GM12801 (cell line): ENCODE results near the gene MBD5.

Source experiments
- TF ChIP-seq, protein P1 (sequence below): IDR thresholded peaks from one replicate; pipeline ENCODE4 v1.5.1; 2011; ENCODE audit warnings: control low read depth; ENCODE audit not compliant: insufficient read length; ENCODE audit errors: extremely low read depth

Gene MBD5

DNA sequence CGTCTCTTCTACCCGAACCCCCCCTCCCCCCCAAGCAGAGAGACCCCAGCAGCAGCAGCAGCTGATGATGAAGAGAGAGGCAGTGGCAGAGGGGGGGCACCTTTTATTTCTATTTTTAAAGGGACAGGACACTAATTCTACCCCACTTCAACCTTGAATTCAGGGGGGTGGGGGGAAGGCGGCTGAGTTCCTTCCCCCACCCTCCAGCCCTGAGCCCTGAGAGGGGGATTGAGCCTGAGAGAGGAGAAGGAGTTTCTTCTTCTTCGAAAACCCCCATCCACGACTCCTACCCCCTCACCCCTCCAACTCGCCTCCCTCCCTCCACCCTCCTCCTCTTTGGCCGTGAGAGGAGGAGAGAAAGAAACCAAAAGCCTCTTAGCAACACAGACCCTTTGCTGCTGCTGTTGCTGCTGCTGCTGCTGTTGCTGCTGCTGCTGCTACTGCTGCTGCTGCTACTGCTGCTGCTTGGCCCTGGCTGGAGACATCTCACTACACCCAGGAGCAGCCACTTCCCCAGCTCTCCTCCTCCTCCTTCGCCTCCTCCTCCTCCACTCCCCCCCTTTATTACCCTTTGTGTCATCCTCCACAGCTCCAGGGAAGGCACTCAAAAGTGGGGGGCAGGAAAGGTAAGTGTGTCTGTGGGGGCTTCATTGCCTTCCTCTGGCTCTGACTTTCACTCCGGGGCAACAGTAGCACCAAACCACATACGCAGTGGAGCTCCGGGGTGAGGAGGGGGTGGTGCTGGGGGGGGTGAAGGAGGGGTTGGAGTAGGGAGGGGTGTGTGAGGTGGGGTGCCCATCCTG is at the start of gene MBD5:
Gene MBD5 (plus strand): TSS at position 33 of the 803 bp plus-strand sequence.
- TF ChIP-seq, protein P1, sequence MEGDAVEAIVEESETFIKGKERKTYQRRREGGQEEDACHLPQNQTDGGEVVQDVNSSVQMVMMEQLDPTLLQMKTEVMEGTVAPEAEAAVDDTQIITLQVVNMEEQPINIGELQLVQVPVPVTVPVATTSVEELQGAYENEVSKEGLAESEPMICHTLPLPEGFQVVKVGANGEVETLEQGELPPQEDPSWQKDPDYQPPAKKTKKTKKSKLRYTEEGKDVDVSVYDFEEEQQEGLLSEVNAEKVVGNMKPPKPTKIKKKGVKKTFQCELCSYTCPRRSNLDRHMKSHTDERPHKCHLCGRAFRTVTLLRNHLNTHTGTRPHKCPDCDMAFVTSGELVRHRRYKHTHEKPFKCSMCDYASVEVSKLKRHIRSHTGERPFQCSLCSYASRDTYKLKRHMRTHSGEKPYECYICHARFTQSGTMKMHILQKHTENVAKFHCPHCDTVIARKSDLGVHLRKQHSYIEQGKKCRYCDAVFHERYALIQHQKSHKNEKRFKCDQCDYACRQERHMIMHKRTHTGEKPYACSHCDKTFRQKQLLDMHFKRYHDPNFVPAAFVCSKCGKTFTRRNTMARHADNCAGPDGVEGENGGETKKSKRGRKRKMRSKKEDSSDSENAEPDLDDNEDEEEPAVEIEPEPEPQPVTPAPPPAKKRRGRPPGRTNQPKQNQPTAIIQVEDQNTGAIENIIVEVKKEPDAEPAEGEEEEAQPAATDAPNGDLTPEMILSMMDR: no peak

DNA sequence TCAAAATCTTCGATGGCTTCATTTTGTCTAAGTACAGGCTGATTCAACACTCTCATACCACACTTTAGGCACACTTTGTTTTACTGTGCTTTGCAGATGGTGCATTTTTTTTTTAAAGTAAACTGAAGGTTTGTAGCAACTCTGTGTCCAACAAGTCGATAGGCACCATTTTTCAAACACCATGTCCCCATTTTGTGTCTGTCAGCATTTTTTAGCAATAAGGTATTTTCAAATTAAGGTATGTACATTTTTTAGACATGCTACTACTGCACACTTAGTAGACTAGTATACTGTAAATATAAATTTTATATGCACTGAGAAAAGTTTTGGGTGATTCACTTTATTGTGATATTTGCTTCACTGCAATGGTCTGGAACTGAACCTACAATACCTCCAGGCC is 44.8 kb upstream of the MBD5 start:
- TF ChIP-seq, protein P1: no peak

DNA sequence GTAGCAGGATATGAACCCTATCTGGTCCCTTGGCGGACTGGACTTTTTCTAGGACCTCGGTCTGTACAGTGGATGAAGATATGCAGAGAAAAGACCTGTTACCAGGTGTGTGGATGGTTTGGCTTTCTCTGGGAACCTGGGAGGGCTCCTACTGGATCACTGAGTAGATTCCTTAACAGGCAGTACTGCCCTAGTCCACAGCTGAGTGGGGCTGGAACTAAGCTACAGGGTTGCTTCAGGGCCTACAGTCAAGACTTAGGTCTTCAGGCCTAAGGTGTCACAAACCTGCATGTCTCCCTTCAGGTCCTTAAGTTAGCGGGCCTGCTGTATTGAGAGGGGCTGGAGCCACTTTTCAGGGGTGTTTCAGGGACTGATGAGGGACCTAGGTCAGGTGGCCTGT is 43.2 kb upstream of the MBD5 start:
- TF ChIP-seq, protein P1: no peak

DNA sequence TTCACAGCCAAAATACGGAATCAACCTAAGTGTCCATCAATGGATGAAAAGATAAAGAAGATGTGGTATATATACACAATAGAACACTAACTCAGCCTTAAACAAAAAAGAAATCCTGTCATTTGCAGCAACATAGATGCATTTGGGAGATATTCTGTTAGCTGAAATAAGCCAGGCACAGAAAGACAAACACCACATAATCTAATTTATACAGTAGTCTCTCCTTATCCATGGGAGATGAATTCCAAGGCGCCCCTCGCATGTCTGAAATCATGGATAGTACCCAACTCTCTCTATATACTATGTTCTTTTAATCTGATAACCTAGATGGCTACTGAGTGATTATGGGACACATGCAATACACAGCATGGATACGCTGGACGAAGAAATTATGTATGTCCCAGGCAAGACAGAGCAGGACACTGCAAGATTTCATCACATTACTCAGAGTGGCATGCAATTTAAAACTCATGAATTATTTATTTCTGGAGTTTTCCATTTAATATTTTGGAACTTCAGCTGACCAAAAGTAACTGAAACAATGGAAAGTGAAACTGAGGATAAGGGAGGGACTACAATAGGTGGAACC is 39.9 kb upstream of the MBD5 start:
- TF ChIP-seq, protein P1: no peak

DNA sequence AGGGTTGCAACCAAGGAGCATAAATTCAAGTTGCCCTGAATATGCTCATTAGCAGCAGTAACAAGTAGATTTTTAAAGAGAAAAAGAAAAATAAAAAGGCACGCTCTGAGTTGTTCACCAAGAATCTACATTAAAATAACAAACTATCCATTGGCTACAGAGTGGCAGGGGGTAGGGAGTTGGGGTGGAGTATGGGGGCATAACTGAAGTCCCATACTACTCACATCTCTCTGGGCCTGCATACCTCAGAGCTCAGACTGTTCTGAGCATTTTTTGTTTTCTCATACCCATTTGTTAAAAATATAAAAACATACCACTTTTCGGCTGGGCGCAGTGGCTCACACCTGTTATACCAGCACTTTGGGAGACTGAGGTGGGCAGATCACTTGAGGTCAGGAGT is 31.8 kb upstream of the MBD5 start:
- TF ChIP-seq, protein P1: no peak

DNA sequence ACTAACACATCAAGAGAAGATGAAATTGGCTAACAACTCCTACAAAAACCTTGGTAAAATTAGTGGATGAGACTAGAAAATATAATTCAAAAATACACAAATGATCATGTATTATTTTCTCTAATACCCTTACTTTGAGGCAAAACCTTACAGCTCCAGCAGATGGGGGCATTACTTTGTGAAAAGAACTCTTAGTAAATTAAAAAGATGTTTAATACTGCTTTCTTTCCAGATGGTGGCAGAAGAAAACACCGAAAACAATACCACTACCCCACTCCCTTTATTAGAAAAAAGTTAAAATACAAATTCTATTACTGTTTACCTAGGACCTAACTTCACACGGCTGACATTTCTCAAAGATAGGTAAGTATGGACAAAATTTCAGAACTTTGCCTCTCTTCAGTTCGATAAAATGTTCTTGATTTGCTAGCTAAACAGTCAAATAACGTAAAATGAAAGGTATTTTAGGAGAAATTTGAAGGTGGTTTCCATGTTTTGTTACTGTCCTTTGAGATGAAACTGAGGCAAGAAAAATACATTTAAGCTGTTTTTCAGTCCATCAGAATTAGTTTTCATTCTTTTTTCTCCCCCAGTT is 31.0 kb upstream of the MBD5 start:
- TF ChIP-seq, protein P1: no peak

DNA sequence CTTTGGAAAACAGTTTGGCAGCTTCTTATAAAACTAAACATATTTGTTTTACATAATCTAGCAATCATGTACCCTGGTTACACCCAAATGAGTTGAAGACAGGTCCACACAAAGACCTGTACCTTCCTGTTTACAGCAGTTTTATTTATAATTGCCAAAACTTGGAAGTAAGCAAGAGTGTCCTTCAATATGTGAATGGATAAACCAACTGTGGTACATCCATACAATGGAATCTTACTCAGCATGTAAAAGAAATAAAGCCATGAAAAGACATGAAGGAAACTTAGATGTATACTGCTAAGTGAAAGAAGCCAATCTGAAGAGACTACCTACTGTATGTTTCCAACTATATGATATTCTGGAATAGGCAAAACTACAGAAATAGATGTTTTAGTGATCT is 24.1 kb upstream of the MBD5 start:
- TF ChIP-seq, protein P1: no peak
